HG03521 (cell line): ENCODE data around the gene FOXP2.
"Not testable (repeated sequence)": the region's sequence is repeated elsewhere in the genome, so short reads cannot be mapped to it uniquely, and the experiment has no call there.

ENCODE experiments used
- ATAC-seq: cut with Tn5 transposase; IDR thresholded peaks from one replicate; pipeline ENCODE4 v1.9.1; 2021; ENCODE audit warnings: mild to moderate bottlenecking, moderate library complexity; ENCODE audit not compliant: unreplicated experiment

Gene FOXP2

GRCh38 chr7:114497491-114497890, 82.9 kb downstream of the FOXP2 start:
- not testable (repeated sequence) for ATAC-seq

- no peak for ATAC-seq
Observed at GRCh38 chr7:114502454-114503254, 88.0 kb downstream of the FOXP2 start.

- no peak for ATAC-seq
Observed at GRCh38 chr7:114504586-114504985, 90.0 kb downstream of the FOXP2 start.

GRCh38 chr7:114507381-114507780, 92.8 kb downstream of the FOXP2 start:
- ATAC-seq = no peak

- no peak for ATAC-seq
Observed at GRCh38 chr7:114508086-114508485, 93.5 kb downstream of the FOXP2 start.

GRCh38 chr7:114510824-114511223, 96.2 kb downstream of the FOXP2 start:
- not testable (repeated sequence) for ATAC-seq

- no peak for ATAC-seq
Observed at GRCh38 chr7:114519240-114519639, 104.6 kb downstream of the FOXP2 start.

- no peak for ATAC-seq
Observed at GRCh38 chr7:114522081-114522480, 107.5 kb downstream of the FOXP2 start.

- no peak for ATAC-seq
Observed at GRCh38 chr7:114527589-114527988, 113.0 kb downstream of the FOXP2 start.

GRCh38 chr7:114530057-114530611, 115.5 kb downstream of the FOXP2 start:
- no peak for ATAC-seq

GRCh38 chr7:114531326-114531725, 116.7 kb downstream of the FOXP2 start:
- ATAC-seq = no peak

GRCh38 chr7:114533131-114533530, 118.5 kb downstream of the FOXP2 start:
- ATAC-seq = no peak

- no peak for ATAC-seq
Observed at GRCh38 chr7:114534953-114535352, 120.3 kb downstream of the FOXP2 start.

GRCh38 chr7:114539575-114539974, 125.0 kb downstream of the FOXP2 start:
- ATAC-seq = no peak

GRCh38 chr7:114540291-114540690, 125.7 kb downstream of the FOXP2 start:
- ATAC-seq = no peak

- ATAC-seq = not testable (repeated sequence)
Observed at GRCh38 chr7:114547346-114547745, 132.7 kb downstream of the FOXP2 start.

GRCh38 chr7:114548081-114548980, 133.7 kb downstream of the FOXP2 start:
- no peak for ATAC-seq

GRCh38 chr7:114554781-114555537, 140.3 kb downstream of the FOXP2 start:
- ATAC-seq = peak; percentile 52

GRCh38 chr7:114567416-114567815, 152.8 kb downstream of the FOXP2 start:
- no peak for ATAC-seq

GRCh38 chr7:114569220-114569619, 154.6 kb downstream of the FOXP2 start:
- no peak for ATAC-seq

- no peak for ATAC-seq
Observed at GRCh38 chr7:114574384-114574783, 159.8 kb downstream of the FOXP2 start.
